ENCODE measurements around the gene HOXD8.

- TF ChIP-seq CTCF (IDR thresholded peaks at IDR 0.05; ENCODE audit: insufficient read depth, low read depth, low read length), result no peak
- TF ChIP-seq EZH2 (IDR thresholded peaks at IDR 0.05; ENCODE audit: insufficient read depth, low read length), result no peak
Observed at GRCh38 chr2:176160986-176161824, 31.7 kb downstream of the HOXD8 start.
